HG03432 (cell line): ENCODE data around the gene MRPL33.

Experiments
- ATAC-seq: cut with Tn5 transposase; IDR thresholded peaks from one replicate; pipeline ENCODE4 v1.9.1; 2021; ENCODE audit warnings: mild to moderate bottlenecking, moderate library complexity; ENCODE audit not compliant: unreplicated experiment

Gene MRPL33

DNA sequence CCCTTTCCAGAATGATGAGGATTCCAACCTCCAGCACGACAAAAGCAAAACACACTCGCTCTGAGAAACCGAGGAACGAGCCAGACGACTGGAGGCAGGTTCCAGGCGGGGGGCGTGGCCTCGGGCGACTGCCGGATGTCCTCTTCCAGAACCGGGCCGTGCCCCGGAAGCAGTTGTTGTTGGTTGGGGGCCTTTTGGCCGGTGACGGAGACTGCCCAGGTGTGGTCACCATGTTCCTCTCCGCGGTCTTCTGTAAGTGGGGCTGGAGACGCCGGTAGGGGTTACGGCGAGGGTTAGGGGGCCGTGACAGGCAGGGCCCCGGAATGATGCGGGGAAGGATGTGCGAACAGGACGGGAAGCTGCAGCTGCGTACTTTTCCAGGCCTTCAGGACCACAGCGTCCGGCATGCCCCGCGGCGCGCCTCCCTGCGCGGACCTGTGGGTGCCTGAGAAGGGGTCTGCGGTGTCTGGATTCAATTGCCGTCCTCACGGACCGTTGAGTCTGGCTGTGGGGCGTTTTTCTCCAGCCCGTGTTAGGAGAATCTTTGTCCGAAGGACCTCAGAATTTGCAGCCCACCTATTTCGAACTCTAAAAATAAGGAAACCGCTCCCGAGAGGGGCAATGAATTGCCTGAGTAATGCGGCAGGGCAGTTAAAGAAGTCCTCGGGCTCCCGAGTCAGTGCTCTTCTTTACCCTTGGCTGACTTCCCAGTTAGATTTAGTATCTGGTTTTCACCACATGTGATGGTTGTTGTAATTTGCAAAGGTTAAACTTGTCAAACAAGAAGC is at the start of gene MRPL33:
TSS of gene MRPL33 (plus strand) at position 172 of the 788 bp plus-strand sequence. CDS start at position 231, 59 bp downstream.
- ATAC-seq, result peak; percentile 99

DNA sequence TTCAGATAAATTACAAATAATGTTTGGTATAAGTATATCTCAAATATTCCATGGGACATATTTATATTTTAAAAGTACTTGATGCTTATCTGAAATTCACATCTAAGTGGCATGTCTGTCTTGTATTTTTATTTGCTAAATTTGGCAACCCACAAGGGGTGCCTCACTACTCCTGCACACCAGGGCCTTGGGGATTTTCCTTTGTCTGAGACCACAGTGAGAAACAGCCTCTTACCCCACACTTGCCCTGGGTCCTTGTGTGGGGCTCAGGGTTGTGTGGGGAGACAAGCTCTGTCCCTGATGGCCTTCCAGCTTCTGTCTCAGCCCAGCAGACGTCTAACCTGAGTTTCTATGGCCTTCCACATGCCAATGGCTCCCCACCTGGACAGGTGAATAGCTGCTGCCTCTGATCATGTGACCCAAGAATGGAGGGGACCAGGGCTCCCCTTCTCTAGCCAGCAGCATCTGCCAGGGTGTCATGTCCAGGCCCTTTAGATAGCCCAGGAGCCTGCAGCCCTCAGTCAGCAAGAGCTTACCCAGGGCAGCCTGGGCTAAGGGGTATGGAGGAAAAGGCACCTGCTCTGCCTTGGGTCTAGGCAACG is 49.5 kb upstream of the MRPL33 start:
- no peak for ATAC-seq

DNA sequence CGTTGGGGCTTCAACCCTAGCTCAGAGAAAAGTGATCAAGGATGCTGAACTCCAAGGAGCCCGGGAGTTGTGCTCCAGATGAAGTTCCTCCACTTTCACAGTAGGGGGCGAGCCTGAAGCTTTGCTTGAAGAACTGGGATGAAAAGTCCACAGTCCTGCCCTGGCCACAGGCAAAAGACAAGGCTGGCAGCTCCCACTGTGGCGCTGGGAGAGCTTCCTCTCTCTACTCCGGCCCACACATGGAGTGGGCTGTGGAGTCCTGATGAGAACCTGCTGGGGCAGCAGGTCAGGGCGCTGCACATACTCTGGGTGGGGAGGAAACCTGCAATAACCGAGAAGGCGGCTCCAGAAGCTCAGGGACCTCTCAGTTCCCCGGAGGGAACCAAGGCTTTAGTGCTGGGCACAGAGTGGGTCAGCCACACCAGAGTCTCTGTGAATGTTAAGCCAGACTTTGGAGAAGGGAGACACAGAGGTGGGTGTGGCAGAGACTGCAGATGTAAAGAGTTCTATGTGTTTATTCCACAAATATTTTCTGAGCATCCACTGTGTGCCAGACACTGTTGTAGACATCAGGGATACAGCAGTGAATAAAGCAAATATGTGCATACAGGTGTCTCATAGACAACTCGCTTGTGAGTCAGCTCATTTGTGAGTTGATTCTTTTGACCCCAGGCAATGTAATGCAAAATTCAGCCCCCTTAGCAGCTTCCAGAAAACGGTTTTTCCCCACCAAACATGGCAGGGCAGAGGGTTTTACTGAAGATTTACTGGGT is 48.0 kb upstream of the MRPL33 start:
- no peak for ATAC-seq

DNA sequence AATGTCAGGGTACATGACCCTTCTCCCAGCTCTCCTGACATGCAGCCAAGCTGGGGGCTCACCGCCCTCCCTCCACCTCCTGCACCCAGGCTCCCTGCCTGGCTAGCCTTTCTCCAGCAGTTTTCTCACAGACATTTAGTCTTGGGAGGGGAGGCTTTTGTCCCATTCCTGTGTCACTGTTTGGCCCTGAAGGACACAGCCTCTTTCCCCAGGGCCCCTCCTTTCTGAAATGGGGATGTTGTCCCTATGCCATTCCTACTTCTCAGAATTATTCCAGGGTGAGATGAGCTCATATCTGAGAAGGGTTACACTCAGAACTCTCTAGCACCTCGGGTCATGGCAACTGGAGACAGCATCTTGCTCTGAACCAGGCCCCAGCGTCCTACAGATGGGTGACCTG is 47.3 kb upstream of the MRPL33 start:
- ATAC-seq, result no peak

DNA sequence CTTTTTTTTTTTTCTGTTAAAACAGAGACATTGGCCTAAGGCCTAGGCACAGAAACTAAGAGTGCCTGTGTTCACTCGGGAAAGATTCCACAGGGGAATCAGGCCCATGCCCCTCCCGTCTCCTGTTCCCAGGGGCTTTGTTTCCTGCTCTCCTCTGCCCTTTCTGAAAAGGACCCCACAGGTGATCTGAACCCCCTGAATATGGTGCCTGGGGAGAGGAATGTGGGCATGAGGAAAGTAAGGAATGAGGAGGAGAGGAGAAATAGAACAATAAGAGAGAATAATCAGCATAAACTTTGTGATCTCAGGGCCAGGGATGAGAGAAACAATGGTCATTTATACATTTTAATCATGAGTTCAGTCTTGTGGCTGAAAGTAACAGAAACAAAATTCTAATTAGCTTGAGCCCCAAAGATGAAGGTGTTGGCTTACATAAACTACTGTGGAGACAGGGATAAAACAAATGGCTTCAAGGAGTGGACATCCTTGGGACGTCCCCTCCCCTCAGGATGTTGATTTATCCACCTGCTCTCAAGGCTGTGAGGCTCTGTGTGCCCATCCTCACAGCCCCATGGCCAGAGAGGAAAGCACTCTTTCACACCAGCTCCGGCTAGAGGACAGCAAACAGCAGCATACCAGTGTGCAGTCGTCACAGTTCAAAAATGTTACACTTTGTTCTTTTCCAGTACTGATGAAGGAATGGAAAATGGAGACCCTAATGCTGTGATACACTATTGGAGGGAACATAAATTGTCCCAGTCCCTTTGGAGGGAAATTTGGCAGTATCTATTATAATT is 46.4 kb upstream of the MRPL33 start:
- no peak for ATAC-seq

DNA sequence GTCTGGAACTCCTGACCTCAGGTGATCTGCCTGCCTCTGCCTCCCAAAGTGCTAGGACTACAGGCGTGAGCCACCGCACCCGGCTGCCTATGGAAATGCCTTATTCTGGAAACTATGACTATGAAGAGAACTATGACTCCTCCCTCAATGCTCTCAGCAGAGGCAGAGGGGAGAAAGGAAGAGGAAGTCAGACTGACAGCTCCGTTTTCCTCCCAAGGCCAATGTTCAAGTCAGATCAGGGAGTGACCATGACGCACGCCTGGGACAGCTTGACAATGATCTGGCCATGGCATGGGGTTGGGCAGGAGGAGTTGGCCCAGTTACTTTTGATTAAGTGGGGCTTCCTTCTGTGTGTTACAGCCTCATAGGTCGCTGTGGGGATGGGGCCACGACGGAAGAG is 44.3 kb upstream of the MRPL33 start:
- no peak for ATAC-seq

DNA sequence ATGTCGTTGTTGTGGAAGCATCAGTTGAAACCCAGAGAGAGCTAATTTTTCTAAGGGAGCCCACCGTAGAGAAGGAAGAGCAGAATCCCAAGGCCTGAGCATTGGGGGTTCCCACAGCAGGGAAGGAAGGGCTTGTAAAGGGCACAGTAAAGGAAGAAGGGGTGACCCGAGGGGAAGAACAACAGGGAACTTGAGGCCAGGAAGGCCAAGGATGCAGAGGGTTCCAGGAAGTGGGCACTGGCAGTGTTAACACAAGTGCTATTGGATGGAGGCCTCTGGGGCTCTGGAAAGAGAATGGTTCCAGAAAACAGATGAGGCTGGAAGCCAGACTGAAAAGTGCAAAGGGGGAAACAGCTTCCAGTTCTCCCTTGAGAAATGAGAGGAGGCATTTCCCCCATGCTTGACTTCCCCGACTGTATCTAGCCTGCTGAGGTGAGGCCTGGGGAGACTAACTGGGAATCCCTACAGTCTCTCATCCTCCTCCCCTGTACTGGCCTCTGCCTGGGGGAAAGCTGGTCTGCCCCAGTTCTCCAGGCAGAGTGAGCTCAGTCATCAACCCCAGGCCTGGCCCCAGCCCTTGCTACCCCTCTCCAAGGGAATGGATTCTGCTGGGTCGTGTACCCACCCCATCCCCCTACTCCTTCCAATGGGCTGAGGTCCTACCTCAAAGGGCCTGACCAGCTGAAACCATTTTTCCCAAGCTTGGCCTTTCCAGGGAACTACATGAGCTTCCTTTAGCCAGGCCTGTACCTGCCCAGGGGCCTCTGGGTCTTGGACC is 43.2 kb upstream of the MRPL33 start:
- ATAC-seq, result no peak

DNA sequence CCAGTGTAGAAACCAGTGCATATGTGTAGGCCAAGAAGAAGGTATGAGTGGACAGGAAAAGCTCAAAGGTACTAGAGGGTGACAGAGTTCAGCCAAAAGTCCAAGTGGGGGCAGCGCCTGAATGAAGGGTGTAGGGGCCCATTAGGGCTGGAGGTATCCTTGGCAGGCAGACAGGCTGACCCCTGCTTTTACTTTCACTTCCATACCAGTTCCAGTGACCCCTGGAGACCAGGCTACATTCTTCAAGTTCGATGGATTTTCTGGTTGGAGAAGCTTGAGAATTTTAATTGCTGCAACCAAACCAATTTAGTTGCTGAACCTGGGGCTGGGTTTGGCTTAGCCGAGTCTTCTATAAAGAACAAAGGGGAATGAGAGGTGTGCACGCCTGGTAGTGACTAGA is 42.3 kb upstream of the MRPL33 start:
- no peak for ATAC-seq

DNA sequence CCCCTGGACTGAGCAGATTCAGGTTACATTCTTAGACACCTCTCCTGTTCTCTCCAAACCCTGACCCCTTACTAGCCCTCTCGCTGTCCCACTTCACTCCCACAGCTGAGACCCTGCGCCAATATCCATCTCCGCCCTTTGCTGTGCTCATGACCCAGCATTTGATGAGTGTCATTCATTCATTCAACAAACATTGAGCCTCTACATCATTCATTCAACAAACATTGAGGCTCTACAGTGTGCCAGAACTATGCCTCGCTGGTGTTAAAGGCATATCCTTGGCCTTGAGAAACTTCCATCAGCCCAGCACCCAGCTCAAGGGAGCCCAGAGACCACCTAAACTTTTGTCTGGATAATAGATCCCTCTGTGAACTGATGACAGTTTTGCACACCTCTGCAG is 41.9 kb upstream of the MRPL33 start:
- no peak for ATAC-seq

DNA sequence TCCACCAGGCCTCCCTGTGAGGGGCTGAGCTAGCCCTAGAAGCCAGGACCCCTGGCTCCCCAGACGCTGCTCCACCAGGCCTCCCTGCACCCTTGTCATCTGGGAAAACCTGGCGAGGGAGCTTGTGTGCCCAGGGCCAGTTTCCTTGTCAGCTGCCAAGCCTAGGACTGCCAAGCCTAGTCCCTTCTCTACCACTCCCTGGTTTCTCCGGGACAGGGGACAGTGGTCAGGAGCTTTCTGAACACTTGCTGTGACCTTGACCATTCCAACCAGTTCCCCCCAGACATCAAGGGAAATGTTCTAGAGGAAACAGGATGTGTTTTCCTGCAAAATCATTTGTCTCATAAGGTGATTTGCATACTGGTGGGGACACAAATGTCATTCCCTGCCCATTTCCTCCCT is 41.3 kb upstream of the MRPL33 start:
- ATAC-seq, result no peak

DNA sequence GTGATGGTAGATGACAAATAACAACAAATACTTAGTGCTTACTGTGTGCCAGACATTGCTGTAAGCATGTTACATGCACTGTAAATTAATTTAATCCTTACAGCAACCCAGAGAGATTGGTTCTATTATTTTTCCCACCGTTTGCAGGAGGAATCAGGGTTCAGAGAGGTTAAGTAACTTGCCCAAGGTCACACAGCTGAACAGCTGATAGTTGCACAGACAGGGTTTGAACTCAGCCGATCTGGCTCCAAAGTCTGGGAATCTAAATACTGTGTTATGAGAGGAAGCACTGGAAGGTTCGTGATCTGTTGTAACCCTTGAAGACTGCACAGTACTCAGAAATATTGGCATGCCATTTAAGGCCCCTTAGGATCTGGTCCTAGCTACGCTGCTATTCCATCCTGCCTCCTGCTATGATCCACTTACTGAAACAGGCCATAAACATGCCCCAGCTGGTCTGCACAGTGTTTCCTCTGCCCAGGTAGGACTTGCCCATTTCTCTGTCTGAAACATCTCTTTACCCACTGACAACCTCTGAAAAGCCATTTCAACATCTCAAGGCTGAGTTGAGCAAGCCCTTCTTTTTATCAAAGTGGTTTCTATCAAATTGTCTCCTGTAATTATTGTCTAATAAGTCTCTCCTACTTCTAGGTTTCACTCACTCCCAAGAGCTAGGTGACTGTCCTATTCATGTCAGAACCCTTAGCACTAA is 40.4 kb upstream of the MRPL33 start:
- ATAC-seq, result no peak

DNA sequence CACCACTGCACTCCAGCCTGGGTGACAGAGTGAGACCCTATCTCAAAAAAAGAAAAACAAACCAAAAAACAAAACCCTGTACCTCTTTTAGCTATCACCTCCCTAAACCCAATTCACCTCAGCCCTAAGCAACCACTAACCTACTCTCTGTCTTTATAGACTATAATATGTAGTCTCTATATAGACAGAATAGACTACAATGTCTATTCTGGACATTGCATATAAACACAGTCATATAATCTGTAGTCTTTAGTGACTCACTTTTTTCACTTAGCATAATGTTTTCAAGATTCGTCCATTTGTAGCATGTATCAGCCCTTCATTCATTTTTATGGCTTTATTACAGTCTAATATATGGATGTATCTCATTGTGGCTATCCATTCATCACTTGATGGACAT is 37.2 kb upstream of the MRPL33 start:
- no peak for ATAC-seq

DNA sequence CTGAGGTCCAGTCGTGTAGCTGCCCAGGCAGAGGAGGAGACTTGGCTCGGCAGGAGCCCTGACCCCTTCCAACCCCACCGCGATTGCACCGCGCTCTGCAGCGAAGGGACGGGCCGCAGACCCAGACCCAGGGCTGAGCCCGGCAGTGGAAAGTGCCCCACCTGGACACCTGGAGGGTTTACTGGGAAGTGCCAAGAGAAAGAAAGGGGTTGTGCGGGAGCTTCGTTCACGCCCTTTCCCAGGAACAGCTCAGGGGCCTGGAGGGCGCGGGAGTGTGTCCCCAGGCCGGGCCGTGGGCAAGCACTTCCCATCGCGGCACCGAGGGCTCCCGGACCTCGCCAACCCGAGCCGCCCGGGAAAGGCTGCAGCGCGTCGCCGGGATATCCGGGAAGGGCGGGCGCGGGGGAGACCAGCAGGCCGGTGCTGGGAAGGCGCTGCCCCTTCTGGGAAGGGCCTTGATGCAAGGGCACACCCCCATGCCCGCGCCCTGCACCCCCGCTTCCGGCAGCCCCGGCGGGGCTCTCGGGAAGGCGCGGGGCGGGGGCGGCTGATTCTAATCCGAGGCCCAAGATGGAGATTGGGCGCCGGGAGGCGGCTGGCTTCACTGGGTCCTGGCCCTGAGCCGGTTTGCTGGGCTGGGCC is 36.1 kb upstream of the MRPL33 start:
- no peak for ATAC-seq

DNA sequence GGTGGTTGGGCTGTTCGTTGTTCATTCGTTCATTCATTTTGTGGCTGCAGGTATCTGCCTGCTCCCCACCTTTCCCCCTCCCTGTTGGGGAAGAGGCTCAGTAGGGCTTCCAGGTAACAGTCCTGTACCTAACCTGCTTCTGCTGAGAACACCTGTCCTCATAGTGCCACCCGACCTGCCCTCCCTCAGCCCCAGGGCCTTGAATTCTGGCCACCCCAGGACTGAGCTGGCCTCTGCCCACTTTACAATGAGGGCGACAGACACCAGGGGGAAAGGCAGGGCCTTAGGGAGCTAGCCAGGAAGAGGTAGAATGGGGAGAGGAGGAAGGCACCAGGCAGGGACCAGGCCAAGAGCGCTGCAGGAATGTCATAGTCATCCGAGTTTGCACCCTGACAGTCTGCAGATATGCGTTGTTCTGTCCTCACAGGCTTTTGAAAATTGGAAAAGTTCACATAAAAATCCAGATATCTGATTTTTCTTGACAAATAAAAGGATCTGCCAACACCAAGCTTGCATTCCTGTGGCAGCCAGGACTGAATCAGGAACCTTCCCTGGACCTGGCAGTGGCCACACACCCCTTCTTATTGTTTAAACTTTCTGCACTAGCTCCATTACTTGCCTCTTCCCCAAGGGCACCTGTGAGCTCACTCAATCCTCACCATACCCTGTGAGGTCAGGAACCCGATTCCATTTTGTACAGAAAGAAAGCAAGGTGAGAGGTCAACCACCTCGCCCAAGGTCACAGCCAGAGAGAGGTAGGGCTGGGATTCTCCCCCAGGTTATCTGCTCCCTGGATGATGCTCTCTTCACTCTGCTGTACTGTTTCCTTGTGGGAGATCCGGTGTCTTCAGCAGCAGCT is 35.3 kb upstream of the MRPL33 start:
- ATAC-seq, result no peak

DNA sequence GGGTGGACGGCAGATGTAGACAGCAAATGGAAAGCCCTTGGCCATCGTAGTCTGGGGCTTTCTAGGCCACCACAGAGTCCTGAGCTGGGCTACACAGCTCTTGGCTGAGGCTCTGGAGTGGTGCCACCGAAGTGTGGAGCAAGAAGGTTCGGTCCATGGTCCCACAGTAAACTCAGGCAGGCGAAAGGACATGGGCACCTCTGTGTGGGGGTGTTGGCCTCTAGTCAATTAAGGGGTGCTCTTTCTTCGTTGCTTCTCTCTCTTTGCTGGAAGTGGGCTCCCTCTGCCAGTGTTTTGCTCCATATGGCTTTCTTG is 34.7 kb upstream of the MRPL33 start:
- no peak for ATAC-seq

DNA sequence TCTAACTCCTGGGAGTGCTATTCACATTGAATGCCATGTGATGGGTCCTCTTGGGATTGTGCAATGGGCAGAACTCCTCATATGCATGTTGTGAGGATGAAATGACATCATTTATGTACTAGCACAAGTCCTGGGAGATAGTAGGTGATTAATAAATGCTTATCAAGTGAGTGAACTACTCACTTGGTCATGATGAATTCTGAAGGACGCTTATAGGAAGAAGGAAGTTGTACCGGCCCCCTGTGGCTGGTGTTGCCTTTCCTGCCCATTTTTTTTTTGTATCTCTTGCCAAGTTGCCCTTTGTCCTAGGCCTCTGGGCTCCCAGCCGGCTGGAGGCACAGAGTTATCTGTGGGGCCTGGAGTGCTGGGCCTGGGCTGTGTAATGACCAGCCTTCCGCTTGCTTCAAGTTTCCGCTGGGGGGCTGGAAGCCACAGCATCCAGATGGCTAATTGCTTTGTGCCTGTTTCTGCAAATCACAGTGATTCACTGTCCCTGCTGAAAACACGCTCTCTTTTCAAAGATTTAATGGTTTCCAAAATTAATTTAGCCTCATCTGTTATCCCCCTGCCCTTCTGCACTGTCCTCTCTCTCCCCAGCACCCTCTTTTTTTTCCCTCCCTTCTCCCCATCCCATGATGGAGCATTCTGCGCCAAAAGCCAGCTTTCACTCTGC is 33.7 kb upstream of the MRPL33 start:
- no peak for ATAC-seq

DNA sequence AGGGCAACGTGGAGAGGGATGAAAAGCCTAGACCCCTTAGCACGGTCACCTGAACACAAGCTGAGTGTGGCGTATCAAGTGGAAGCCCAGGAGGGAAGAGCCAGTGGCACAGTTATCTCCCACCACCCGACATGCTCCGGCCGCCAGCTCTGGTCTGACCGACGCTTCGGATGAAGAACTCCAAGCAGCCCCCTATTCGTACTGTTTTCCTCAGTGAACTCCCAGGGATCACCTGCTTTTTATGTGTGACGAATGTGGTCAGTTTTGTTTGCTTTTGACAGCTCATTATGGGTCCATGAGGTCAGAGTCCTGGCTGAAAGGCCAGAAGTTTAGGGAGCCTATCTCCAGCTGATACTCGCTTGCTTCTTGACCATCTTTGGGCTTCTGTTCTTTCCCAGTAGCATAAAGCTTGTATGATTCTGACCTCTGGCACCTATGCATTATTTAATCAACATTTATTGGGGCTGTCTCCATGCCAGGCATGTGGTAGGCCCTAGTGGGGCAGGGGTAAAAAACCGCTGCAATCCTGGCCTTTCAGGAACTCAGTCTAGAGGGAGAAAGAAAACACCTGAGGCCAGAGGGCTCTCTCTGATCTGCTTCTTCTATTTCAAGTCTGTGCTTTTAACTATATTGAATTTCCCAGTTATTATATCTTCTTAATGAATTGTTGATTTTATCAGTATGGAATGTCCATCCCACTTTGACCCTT is 33.0 kb upstream of the MRPL33 start:
- no peak for ATAC-seq

DNA sequence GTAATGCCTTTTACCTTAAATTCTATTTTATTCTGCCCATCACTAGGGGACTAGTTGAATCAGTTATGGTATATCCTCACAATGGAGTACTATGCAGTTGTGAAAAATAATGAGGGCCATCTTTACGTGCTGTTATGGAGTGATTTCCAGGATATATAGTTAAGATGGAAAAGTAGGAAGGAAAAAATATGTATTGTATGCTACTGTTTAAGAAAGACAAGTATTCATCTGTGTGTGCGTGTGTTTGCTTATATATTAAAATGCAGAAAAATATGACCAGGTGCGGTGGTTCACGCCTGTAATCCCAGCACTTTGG is 32.5 kb upstream of the MRPL33 start:
- no peak for ATAC-seq
